Mesangial cell (primary cell): ENCODE measurements around the gene RPL12. TPM values are rescaled to one million over a fixed set of nuclear protein-coding genes. Genes with fewer than 3 reads are reported as not detected.

Experiments used
- total RNA-seq: library from RNA; depleted of rRNA; stranded (reverse); fragments of >200 nt; gene quantifications from 2 replicates; pipeline ENCODE4 v1.2.3, GENCODE V29; 2015

RPL12 gene
- total RNA-seq = 1,734 and 1,963 TPM in 2 replicates

DNA sequence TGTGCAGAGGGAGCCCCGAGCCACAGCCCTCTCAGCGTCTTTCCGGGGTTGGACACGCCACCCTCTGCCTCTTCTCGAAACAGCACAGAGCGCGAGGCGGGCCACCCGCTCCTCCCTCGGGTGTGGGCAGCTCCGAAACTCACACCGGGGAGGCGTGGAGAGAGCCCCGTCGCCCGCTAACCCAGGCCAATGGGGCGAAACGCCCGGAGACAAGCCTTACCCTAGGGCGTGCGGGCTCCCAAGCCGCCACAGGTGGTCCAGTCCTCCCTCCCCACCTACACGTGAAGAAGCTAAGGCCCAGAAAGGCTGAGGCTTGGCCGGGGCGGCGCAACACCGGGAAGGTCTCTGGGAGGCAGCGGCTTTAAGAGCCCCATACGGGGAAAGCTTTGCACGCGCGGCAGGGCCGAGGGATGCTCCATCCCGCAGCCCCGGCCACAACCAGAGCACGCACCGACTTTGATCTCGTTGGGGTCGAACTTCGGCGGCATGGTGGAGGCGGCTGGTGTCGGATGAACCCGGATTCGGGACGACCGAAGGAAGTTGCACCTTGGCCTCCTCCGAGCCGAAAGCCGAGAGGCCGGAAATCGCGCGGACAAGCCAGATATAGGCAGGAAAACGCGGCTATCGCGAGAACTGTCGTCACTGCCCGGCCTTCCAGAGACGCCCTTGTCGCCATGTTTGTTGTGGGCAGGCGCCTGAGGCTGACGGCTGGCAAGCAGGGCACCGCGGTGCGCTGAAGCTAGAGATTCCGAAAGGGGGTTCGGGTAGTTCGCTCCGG is at the start of gene RPL12, which contains the start of gene LRSAM1:
Gene RPL12 (minus strand): TSS at position 577 of the 778 bp plus-strand sequence. CDS start 89 bp downstream, at position 488.
Gene LRSAM1 (plus strand): TSS at position 681 of the 778 bp plus-strand sequence. CDS start 3,018 bp downstream, outside the sequence.

GRCh38 chr9:127423934-127424675 is 27.1 kb downstream of the RPL12 start, which contains the start of gene ZNF79:
ZNF79 (plus strand) TSS chr9:127424382; CDS start chr9:127424788, 406 bp downstream.

Other genes starting within 250 kb of the RPL12 start
- gene GARNL3, start 186.6 kb downstream of the RPL12 start, total RNA-seq = 2.8 and 8.2 TPM in 2 replicates
- 12.9 and 22.3 TPM in 2 replicates for gene SLC2A8, start 54.2 kb downstream of the RPL12 start, total RNA-seq
- gene ZNF79, start 27.0 kb downstream of the RPL12 start, total RNA-seq = 2.9 and 6.1 TPM in 2 replicates
- gene LRSAM1, start 104 bp upstream of the RPL12 start, total RNA-seq = 15.5 and 21.8 TPM in 2 replicates
- gene STXBP1, start 160.9 kb upstream of the RPL12 start, total RNA-seq = 7.7 and 14.5 TPM in 2 replicates